Lung (tissue), 12 donors: Measurements from ENCODE around the gene ARMC2. TPM values are rescaled to one million over a fixed set of nuclear protein-coding genes. Genes with fewer than 3 reads are reported as not detected.

ENCODE experiments used
- ATAC-seq: fragments of 200-7000 bp; cut with Tn5 transposase; one replicate; pipeline ENCODE4 v1.9.1; 2020; ENCODE audit warnings: moderate number of reproducible peaks; ENCODE audit not compliant: insufficient read depth, low FRiP score
- DNase-seq, 3 donors: peaks; one replicate each; pipeline ENCODE4 v3.0.0-alpha.2; 2013 to 2017
- H3K27ac ChIP-seq, 2 donors: one replicate each; pipeline ENCODE4 v1.5.1; 2013; ENCODE audit warnings: mild to moderate bottlenecking in 2 of 2, moderate library complexity in 2 of 2, control low read depth in 1 of 2, inconsistent platforms in 1 of 2, low read depth in 1 of 2, low read length in 1 of 2
- H3K27me3 ChIP-seq, 3 donors: one replicate each; pipeline ENCODE4 v1.5.1; 2013; ENCODE audit warnings: low read length in 2 of 3; ENCODE audit not compliant: control insufficient read depth in 3 of 3, insufficient read depth in 3 of 3
- H3K36me3 ChIP-seq, 4 donors: one replicate each; pipeline ENCODE4 v1.5.1; 2013; ENCODE audit warnings: low read length in 4 of 4, mild to moderate bottlenecking in 1 of 4, moderate library complexity in 1 of 4; ENCODE audit not compliant: control insufficient read depth in 4 of 4, insufficient read depth in 4 of 4
- H3K4me1 ChIP-seq, 5 donors: one replicate each; pipeline ENCODE4 v1.5.1; 2013; ENCODE audit warnings: low read length in 5 of 5, mild to moderate bottlenecking in 2 of 5, moderate library complexity in 1 of 5; ENCODE audit not compliant: control insufficient read depth in 5 of 5, insufficient read depth in 5 of 5
- H3K4me3 ChIP-seq: one replicate; pipeline ENCODE4 v1.5.1; 2013; ENCODE audit warnings: mild to moderate bottlenecking, control low read depth, moderate library complexity
- H3K9ac ChIP-seq, 2 donors: one replicate each; pipeline ENCODE4 v1.5.1; 2013; ENCODE audit warnings: low read length in 2 of 2, control low read depth in 1 of 2; ENCODE audit not compliant: insufficient read depth in 1 of 2
- H3K9me3 ChIP-seq, 4 donors: one replicate each; pipeline ENCODE4 v1.5.1; 2013; ENCODE audit warnings: low read length in 3 of 4, mild to moderate bottlenecking in 1 of 4, moderate library complexity in 1 of 4; ENCODE audit not compliant: control insufficient read depth in 4 of 4, insufficient read depth in 3 of 4
- CTCF ChIP-seq: IDR thresholded peaks from 2 replicates; pipeline ENCODE4 v1.5.1; 2012; ENCODE audit warnings: mild to moderate bottlenecking; ENCODE audit errors: control extremely low read depth, extremely low read depth
- WGBS, 2 donors: extraction: QIAGEN DNeasy Blood & Tissue Kit; methylation state at CpG; one replicate each; pipeline ENCODE4 v1.1.7; 2013; 5-methylcytosine and 5-hydroxymethylcytosine counted together
- polyA plus RNA-seq, 2 donors: library from polyadenylated mRNA; stranded (reverse); fragments of 200-250 nt; gene quantifications; one replicate each; pipeline ENCODE4 v1.2.1, GENCODE V29; 2013
- total RNA-seq, 2 donors: library from RNA; depleted of rRNA in 1 of 2; stranded (reverse); fragments of >200 nt in 1 of 2; gene quantifications; one replicate each; pipeline ENCODE4 v1.2.1, GENCODE V29; 2014 to 2021
- donor health status: control.
- donor health status: control.
- donor health status: Bipolar disorder and iron deficiency.
- donor health status: healthy.
- donor health status: DM: yes; HTN: yes; CAD: no.

Gene ARMC2
- total and polyA plus RNA-seq, 4 donors, result 2.9 to 16.5 (median 7.4) TPM

GRCh38 chr6:108799791-108800190 is 48.4 kb upstream of the ARMC2 start:
- no peak for TF ChIP-seq CTCF
- ATAC-seq (no peak), DNase-seq (no peak)
- no peak overlapping the region for H3K27ac ChIP-seq
- peaks cover 2 to 20% (median 5%) of the 10 kb centered on the region in 5 donors for H3K4me1 ChIP-seq
- H3K36me3 ChIP-seq, result no peaks in the 10 kb centered on the region
- H3K4me3 ChIP-seq, result no peak overlapping the region
- no peak overlapping the region for H3K9ac ChIP-seq
- no peaks in the 10 kb centered on the region for H3K9me3 ChIP-seq
- H3K27me3 ChIP-seq, result no peaks in the 10 kb centered on the region
- 83 to 95% methylated on average over 1 of the region's 1 CpG for WGBS, 2 donors

GRCh38 chr6:108800427-108800864 is 47.8 kb upstream of the ARMC2 start:
- DNase-seq (no peak), ATAC-seq (no peak)
- no peak for TF ChIP-seq CTCF
- Histone ChIP-seq H3K4me3 (no peak overlapping the region), H3K9me3 (no peaks in the 10 kb centered on the region), H3K36me3 (no peaks in the 10 kb centered on the region), H3K27me3 (no peaks in the 10 kb centered on the region), H3K4me1 (peaks cover 2 to 20% (median 5%) of the 10 kb centered on the region in 5 donors), H3K9ac (no peak overlapping the region), H3K27ac (no peak overlapping the region)
- 83 to 86% methylated on average over 6 of the region's 6 CpGs for WGBS, 2 donors

DNA sequence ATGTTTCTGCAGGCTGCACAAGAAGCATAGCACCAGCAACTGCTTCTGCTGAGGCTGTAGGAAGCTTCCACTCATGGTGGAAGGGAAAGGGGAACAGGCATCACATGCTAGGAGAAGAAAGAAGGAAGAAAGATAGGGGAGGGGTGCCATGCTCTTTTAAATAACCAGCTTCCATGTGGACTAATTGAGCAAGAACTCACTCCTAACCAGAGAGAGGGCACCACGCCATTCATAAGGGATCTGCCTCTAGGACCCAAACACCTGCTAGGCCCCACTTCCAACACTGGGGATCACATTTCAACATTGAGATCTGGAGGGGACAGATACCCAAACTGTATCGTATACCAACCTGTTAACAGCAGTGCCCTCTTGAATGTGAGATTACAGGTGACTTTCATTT is 46.9 kb upstream of the ARMC2 start:
- no peak overlapping the region for H3K27ac ChIP-seq
- H3K36me3 ChIP-seq, result no peaks in the 10 kb centered on the region
- H3K27me3 ChIP-seq, result no peaks in the 10 kb centered on the region
- ATAC-seq (no peak), DNase-seq (no peak)
- 53 to 66% methylated on average over 2 of the region's 2 CpGs for WGBS, 2 donors
- no peak for TF ChIP-seq CTCF
- H3K9me3 ChIP-seq, result no peaks in the 10 kb centered on the region
- H3K4me1 ChIP-seq, result peaks cover 2 to 27% (median 5%) of the 10 kb centered on the region in 5 donors
- H3K9ac ChIP-seq, result no peak overlapping the region
- no peak overlapping the region for H3K4me3 ChIP-seq

GRCh38 chr6:108803982-108804490 is 44.2 kb upstream of the ARMC2 start:
- H3K9ac ChIP-seq, result no peak overlapping the region
- H3K9me3 ChIP-seq, result no peaks in the 10 kb centered on the region
- H3K27ac ChIP-seq, result no peak overlapping the region
- DNase-seq, result no peak
- TF ChIP-seq CTCF, result no peak
- no peaks in the 10 kb centered on the region for H3K27me3 ChIP-seq
- H3K4me1 ChIP-seq, result peaks cover 1 to 11% (median 3%) of the 10 kb centered on the region in 5 donors
- no peak for ATAC-seq
- no peaks in the 10 kb centered on the region for H3K36me3 ChIP-seq
- 96 to 97% methylated on average over 6 of the region's 6 CpGs for WGBS, 2 donors
- no peak overlapping the region for H3K4me3 ChIP-seq
